PFSK-1 (cell line): ENCODE results near the gene RFTN1.

ENCODE experiments used
- FOXP2 ChIP-seq: optimal IDR thresholded peaks from 2 replicates; pipeline ENCODE3; 2011; ENCODE audit warnings: borderline replicate concordance, control low read depth, inconsistent platforms; ENCODE audit not compliant: insufficient read depth; ENCODE audit errors: extremely low read length, extremely low read depth
- POLR2AphosphoS5 ChIP-seq: IDR thresholded peaks from 2 replicates; pipeline ENCODE4 v1.6.1; 2012; ENCODE audit warnings: low read depth, mild to moderate bottlenecking, control low read depth, low read length, moderate library complexity
- SIN3A ChIP-seq: IDR thresholded peaks from 2 replicates; pipeline ENCODE4 v1.6.1; 2012; ENCODE audit warnings: mild to moderate bottlenecking, low read length, moderate library complexity, borderline replicate concordance; ENCODE audit not compliant: insufficient read depth
- TAF1 ChIP-seq: IDR thresholded peaks from 2 replicates; pipeline ENCODE4 v1.6.1; 2012; ENCODE audit warnings: low read length, control low read depth, borderline replicate concordance; ENCODE audit not compliant: insufficient read depth
- TF ChIP-seq, protein P1 (sequence below), 2 experiments: IDR thresholded peaks; 2 replicates each; pipeline versions ENCODE4 v1.6.1 to v1.8.0; 2011 to 2012; ENCODE audit warnings: low read depth in 2 of 2, low read length in 2 of 2, control low read depth in 1 of 2, inconsistent platforms in 1 of 2, mild to moderate bottlenecking in 1 of 2, moderate library complexity in 1 of 2; ENCODE audit not compliant: insufficient read depth in 1 of 2

GRCh38 chr3:16279010-16279801 lies 234.3 kb downstream of the RFTN1 start:
- TF ChIP-seq, protein P1, sequence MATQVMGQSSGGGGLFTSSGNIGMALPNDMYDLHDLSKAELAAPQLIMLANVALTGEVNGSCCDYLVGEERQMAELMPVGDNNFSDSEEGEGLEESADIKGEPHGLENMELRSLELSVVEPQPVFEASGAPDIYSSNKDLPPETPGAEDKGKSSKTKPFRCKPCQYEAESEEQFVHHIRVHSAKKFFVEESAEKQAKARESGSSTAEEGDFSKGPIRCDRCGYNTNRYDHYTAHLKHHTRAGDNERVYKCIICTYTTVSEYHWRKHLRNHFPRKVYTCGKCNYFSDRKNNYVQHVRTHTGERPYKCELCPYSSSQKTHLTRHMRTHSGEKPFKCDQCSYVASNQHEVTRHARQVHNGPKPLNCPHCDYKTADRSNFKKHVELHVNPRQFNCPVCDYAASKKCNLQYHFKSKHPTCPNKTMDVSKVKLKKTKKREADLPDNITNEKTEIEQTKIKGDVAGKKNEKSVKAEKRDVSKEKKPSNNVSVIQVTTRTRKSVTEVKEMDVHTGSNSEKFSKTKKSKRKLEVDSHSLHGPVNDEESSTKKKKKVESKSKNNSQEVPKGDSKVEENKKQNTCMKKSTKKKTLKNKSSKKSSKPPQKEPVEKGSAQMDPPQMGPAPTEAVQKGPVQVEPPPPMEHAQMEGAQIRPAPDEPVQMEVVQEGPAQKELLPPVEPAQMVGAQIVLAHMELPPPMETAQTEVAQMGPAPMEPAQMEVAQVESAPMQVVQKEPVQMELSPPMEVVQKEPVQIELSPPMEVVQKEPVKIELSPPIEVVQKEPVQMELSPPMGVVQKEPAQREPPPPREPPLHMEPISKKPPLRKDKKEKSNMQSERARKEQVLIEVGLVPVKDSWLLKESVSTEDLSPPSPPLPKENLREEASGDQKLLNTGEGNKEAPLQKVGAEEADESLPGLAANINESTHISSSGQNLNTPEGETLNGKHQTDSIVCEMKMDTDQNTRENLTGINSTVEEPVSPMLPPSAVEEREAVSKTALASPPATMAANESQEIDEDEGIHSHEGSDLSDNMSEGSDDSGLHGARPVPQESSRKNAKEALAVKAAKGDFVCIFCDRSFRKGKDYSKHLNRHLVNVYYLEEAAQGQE (IDR thresholded peaks at IDR 0.05; ENCODE audit: insufficient read depth in 1 of 2, low read depth in 2 of 2, low read length in 2 of 2) = no peak
- TF ChIP-seq TAF1 (no peak), POLR2AphosphoS5 (no peak), FOXP2 (no peak), SIN3A (no peak)
